ENCODE results near the gene CDH23.

DNA sequence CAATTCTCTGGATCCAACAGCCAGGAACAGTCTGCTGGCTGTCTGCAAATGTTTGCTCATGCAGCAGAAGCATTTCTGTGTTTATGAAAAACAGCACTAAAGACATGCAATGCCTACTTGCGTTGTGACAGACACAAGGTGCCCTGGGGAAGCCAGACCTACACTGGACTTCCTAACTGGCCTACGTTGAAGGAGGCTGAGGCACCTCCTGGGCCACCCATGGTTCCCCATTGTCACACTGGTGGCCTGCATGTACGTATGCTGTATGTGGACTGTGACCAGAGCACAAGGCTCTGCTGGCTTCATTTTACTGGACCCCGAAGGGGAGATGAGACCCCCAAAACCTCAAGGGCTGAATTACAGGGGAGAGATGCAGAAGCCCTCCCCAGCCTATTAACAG is 426.6 kb downstream of the CDH23 start:
- TF ChIP-seq POLR2A (IDR thresholded peaks at IDR 0.05) (no peak), POLR2AphosphoS5 (IDR thresholded peaks at IDR 0.05) (no peak), EP300 (IDR thresholded peaks at IDR 0.05) (no peak)
- TF ChIP-seq, protein P1, sequence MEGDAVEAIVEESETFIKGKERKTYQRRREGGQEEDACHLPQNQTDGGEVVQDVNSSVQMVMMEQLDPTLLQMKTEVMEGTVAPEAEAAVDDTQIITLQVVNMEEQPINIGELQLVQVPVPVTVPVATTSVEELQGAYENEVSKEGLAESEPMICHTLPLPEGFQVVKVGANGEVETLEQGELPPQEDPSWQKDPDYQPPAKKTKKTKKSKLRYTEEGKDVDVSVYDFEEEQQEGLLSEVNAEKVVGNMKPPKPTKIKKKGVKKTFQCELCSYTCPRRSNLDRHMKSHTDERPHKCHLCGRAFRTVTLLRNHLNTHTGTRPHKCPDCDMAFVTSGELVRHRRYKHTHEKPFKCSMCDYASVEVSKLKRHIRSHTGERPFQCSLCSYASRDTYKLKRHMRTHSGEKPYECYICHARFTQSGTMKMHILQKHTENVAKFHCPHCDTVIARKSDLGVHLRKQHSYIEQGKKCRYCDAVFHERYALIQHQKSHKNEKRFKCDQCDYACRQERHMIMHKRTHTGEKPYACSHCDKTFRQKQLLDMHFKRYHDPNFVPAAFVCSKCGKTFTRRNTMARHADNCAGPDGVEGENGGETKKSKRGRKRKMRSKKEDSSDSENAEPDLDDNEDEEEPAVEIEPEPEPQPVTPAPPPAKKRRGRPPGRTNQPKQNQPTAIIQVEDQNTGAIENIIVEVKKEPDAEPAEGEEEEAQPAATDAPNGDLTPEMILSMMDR (IDR thresholded peaks at IDR 0.05), result no peak

Measured in suprapubic skin (tissue), 4 donors.